Stimulated activated CD8-positive, alpha-beta memory T cell treated with anti-CD3 and anti-CD28 coated beads, Interleukin-7, amount 100 ng/mL, for 48 hours (primary cell): ENCODE results near the gene MEGF11.

Source experiments
- DNase-seq, 2 donors: peaks; one replicate each; pipeline ENCODE4 v3.0.0-alpha.2; 2020; ENCODE audit warnings: low read depth in 1 of 2; ENCODE audit errors: extremely low read depth in 1 of 2

The MEGF11 gene

GRCh38 chr15:66070220-66070934 lies 183.2 kb downstream of the MEGF11 start:
- DNase-seq: no peak

GRCh38 chr15:66069751-66070150 lies 183.8 kb downstream of the MEGF11 start:
- no peak for DNase-seq

DNA sequence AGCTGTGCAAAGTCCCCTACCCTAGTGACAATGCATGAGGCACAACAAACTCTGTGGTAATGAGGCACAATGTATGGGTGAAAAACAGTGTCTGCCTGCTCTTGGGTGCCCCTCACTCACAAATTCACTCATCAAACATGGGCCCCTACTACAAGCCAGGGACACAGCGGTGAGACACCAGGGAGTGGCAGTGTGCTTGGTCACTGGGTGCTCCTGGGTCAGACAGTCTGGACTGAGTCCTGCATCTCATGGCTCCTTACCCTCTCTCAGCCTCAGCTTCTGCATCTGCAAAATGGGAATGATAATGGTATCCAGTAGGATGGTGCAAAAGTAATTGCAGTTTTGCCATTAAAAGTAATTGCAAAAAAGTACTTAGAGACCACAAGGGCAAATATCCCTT lies 184.7 kb downstream of the MEGF11 start:
- DNase-seq: no peak

DNA sequence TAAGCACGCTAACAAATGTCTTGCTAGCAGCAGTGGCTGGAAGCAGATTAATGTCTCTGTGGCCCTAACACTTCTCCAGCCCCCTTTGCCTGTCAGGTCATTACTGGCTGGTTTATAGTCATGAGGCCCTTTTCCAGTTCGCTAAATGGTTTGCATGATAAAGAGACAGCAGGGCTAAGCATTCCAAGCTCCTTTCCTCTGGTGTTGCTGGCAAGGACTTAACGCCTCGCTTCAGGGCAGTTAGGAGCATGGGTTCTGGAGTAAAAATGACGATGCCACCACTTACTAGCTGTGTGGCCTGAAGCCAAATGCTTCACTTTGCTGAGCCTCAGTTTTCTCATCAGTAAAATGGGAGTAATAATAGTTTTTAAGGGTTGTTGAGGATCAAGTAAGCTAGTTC lies 185.9 kb downstream of the MEGF11 start:
- no peak for DNase-seq

GRCh38 chr15:66066481-66066880 lies 187.1 kb downstream of the MEGF11 start:
- DNase-seq: no peak

DNA sequence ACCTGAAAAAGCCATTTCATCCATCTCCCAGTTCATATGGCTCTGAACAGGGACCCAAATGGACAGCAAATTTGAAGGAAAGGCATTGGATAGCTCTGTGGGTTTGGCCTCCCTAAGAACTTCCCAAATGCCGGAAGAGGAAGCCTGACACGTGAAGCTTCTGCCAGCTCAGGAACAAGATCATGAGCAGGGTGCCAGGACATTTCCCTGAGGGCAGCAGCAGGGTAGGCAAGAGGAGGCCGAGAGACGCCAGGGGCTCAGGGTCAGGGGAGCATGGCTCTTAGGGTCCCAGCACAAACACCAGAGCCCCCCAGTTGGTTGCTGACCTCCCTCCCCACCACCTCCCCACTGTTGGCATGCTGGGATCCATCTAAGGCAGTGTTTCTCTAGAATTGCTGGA lies 187.5 kb downstream of the MEGF11 start:
- no peak for DNase-seq

DNA sequence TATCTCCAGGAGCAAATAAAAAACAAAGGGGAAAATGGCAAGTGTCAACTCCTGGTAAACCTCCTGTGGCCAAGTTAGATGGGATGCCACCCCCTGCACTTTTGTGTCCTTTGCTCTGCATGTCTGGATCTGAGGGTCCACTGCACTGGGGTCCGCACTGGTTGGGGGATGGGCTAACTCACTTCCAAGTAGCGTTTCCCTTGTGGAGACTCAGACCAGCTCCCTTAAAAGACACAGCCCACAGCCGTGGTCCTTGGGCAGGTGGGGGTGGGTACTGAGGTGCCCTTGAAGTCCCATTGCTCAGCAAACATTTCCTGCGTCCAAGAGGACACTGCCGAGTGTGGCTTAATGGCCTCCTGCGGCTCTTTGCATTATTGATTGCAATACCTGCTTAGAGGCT lies 188.2 kb downstream of the MEGF11 start:
- no peak for DNase-seq

DNA sequence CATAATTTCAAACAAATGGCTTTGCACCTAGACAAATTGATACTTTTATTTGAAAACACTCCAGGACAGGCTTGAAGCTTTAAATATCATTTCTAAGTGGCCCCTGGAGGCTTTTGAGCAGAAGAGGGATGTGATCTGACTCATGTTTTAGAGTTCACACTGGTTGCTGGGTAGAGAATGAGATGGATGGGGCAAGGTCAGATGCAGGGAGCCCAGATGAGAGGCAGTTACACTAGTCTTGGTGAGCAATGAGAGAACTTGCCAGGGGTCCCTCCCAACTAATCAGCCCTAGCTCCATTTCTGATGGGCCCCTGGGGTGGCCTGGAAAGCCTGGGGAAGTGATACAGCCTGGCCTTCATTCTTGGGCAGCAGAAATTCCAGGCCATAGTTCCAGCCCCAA lies 190.4 kb downstream of the MEGF11 start:
- DNase-seq: no peak

DNA sequence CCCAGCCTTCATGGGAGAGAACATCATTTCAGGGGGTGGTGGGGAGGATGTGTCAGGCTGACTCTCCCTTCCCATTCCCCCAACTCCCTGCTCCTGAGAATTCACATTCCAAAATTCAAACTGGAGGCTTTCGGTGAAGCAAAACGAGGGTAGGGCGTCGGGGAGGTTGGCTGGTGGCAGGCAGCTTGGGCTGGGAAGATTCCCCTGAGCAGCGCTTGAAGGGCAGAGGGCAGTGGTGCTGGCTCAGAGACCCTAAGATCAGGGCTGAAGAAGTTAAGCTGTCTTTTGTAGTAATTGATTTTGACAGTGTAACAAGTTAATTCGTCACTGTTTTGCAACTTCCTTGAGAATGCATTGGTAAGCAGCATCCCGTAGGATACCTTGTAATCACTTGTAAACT lies 196.5 kb downstream of the MEGF11 start:
- DNase-seq: no peak

DNA sequence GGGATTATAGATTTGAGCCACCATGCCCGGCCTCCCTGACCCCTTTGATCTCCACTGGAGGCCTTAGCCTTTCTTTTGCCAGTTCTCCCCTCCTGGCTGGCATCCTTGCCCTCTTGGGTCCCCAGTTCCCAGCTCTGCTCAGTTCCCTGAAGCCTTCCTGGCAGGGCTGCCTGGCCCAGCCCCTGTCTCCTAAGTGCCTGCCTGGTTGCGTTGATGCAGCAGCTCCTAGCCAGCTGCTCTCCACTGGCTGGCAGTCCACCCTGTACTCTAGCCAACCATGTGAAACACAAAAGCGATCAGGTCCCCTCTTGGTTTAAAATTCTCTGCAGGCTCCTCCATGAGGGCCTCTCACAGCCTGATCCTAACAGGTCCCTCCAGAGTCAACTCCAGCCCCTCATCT lies 199.6 kb downstream of the MEGF11 start:
- DNase-seq: no peak

- no peak for DNase-seq
These were observed 201.7 kb downstream of the MEGF11 start for GRCh38 chr15:66051833-66052232.

- DNase-seq: no peak
These were observed 203.3 kb downstream of the MEGF11 start for GRCh38 chr15:66050264-66050663.

- no peak for DNase-seq
These were observed 204.2 kb downstream of the MEGF11 start for GRCh38 chr15:66049353-66049752.

DNA sequence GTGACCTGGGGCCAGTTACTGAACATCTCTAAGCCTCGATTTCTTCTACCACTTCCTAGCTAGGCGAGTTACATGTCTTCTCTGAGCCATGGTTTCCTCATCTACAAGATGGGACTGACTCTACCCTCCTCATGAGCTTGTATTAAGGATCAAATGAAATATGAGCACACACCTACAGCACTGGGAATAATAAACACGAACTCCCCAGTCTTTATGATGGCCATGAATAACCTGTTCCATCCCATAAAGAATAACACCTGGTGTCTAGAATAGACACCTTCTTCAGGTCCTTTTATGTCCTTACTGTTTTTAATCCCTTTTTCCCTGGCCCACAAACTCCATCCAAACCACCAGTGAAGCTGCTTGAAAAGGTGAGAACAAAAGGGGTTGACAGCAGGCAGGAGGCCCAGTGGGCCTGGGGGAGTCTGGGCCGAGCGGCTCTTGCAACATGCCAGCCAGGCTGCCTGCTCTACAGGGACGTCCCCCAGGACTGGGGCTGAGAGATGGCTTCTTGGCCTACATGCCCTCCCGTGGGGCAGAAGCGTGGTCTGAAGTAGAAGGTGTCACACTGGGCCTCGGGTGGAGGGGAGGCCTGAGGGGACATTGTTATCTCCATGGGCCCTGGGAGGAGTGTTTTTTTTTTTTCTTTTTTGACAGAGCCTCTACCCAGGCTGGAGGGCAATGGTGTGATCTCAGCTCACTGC lies 206.1 kb downstream of the MEGF11 start:
- no peak for DNase-seq

DNA sequence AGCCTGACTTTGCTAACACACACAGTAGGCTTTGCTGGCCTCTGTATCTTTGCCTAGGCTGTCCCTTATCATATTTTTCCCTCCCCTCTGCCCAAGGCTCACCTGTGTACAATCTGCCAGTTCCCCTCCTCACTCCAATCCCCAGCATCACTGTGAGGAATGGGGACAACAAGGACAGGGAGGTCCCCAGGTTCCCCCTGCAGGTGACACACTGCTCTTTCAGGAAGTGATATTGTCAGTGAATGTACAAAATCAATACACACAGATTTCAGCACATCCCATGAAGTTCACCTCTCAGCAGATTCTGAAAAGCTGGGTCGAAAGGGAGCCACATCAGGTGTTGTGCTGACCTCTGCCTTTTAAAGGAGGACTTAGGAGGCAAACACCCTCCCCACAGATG lies 206.8 kb downstream of the MEGF11 start:
- DNase-seq: no peak

DNA sequence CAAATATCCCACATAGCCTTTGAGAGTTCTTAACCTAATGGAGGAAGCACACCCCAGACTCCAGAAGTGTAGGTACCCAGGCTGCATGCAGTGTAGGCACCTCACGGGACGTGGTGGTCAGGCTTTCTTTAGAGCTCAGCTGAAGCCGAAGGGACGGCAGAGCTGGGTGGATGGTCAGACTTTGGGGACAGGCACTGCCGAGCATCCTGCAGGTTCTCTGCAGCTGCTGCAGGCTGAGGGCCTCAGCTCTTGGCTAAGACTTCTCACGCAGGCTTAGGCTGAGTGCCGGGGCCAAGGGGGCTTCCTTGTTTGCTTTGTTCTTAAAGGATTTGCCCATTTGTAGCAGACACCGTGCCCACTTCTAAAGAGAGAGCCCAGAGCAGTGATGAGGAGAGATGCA lies 207.2 kb downstream of the MEGF11 start:
- DNase-seq: no peak

DNA sequence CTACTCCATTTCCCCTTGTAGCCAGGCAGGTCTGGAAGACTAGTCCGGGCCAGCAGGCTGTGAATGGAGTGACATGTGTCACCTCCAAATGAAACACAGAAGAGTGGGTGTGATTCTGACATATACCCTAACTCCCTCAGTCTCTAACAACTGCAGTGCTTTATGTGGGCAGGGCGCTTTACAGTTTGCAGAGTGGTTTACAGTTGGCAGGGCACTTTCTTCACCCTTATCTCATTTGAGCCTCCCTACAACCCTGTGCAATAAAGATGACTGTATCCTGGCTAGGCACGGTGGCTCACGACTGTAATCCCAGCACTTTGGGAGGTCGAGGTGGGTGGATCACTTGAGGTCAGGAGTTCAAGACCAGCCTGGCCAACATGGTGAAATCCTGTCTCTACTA lies 208.0 kb downstream of the MEGF11 start:
- DNase-seq: no peak

- DNase-seq: no peak
These were observed 208.7 kb downstream of the MEGF11 start for GRCh38 chr15:66044837-66045236.

DNA sequence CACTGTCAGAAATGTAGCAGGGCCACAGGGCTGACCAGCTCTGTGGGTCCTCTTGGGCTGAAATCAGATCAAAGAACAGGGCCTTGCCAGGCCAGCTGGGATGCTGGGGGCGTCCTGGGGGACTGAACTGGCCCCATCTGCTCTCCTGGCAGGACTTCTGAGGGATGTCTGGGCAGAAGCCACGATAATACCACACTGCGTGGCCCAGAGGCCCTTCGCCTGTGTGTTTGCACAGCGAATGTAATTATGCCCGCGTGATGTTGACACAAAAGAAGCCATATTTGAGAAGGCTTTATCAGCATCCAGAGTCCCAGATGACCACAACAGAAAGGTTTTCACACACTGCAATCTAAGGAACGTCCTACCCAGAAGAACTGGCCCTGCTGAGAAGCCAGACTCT lies 210.3 kb downstream of the MEGF11 start:
- no peak for DNase-seq

DNA sequence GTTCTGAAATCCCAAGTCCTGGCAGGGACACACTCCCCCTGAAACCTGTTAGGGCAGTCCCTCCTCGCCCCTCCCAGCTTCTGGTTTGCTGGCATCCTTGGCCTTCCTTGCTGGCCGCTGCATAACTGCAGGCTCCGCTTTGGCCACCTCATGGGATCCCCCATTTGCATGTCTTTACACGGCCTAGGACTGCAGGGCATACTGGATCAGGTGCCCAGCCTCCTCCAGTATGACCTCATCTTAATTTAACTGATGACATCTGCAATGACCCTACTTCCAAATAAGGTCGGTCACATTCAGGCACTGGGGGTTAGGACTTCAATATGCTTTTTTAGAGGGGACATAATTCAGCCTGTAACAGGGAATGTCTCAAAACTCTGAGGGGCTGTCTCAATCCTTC lies 210.9 kb downstream of the MEGF11 start:
- DNase-seq: no peak

DNA sequence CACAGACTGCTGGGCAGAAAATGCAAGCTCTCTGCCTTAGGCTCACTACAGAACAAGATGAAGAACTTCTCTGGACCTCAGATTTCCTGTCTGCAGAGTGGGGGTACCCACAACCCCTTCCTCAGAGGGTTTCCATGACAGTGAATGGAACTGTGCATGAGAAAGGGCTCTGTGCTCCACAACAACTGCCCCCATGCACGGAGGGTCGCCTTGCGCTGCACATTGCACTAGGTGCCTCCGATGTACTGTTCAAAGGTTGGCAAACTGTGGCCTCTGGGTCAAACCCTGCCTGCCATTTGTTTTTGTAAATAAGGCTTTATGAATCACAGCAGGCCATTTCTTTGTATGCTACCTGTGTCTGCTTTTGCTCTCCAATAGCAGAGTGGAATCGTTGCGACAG lies 212.3 kb downstream of the MEGF11 start:
- DNase-seq: no peak

DNA sequence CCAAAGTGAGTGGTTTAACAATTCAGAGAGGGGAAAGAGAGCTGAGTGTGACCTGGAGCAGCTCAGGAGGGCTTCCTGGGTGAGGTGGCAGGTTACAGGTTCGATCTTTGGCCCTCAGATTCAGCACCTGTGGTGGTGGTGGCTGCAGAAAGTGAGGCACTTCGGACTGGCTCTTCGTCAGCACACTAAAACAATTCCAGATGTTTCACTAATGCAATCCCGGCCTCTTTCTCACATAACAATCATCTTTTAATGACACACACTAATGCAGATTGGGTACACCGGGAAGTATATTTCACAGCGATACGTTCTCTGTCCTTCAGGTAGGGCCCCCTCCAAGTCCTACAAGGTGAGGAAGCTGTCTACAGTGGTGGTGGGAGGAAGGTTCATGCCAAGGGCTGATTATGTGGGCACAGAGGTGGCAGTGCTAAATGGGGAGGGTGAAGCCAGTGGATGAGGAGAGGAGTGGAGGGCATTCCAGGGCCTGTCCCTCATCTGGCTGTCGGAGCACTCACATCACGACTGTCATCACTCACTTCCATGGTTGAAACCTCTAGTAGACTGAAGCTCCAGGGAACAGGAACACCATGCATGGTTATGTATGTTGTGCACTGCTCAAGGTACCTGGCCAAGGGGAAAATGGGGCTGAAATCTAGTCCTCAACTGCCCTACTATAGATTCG lies 213.2 kb downstream of the MEGF11 start:
- no peak for DNase-seq
